HL-60 (cell line): ENCODE data around the gene MLLT1.
"Not testable (repeated sequence)": the region's sequence is repeated elsewhere in the genome, so short reads cannot be mapped to it uniquely, and the experiment has no call there.

Source experiments
- DNase-seq, 2 experiments: peaks; one replicate each; pipeline ENCODE4 v3.0.0-alpha.2; 2010 to 2020; ENCODE audit warnings: low read depth in 1 of 2, low spot score in 1 of 2
- H3K27ac ChIP-seq: fragments of 250-450 bp; sonication (Bioruptor Pico); replicated peaks from 2 replicates; pipeline ENCODE4 v1.5.1; 2020; ENCODE audit warnings: mild to moderate bottlenecking, moderate library complexity
- H3K27me3 ChIP-seq: fragments of 250-450 bp; sonication (Bioruptor Pico); 2 replicates; pipeline ENCODE4 v1.5.1; 2021; ENCODE audit warnings: mild to moderate bottlenecking, moderate library complexity; ENCODE audit not compliant: insufficient read depth, poor library complexity, severe bottlenecking
- H3K4me3 ChIP-seq: replicated peaks from 2 replicates; pipeline ENCODE4 v1.5.1; 2011; ENCODE audit warnings: mild to moderate bottlenecking, control low read depth, low read length; ENCODE audit not compliant: insufficient read depth
- CTCF ChIP-seq: IDR thresholded peaks from one replicate; pipeline ENCODE4 v1.5.1; 2011; ENCODE audit warnings: low read length, control low read depth, inconsistent platforms; ENCODE audit not compliant: insufficient read depth
- GABPA ChIP-seq: IDR thresholded peaks from 2 replicates; pipeline ENCODE4 v1.6.1; 2012; ENCODE audit warnings: low read depth
- POLR2AphosphoS5 ChIP-seq: IDR thresholded peaks from 2 replicates; pipeline ENCODE4 v1.6.1; 2012; ENCODE audit warnings: low read depth
- REST ChIP-seq: IDR thresholded peaks from 2 replicates; pipeline ENCODE4 v1.6.1; 2012; ENCODE audit warnings: low read depth; ENCODE audit not compliant: insufficient replicate concordance
- SPI1 ChIP-seq: IDR thresholded peaks from 2 replicates; pipeline ENCODE4 v1.6.1; 2012; ENCODE audit warnings: low read depth, mild to moderate bottlenecking, borderline replicate concordance

The MLLT1 gene

GRCh38 chr19:6324757-6325156 is 45.0 kb upstream of the MLLT1 start:
- no peak for DNase-seq
- Histone ChIP-seq H3K27ac (no peak overlapping the region), H3K27me3 (no peaks in the 10 kb centered on the region), H3K4me3 (no peak overlapping the region)
- TF ChIP-seq SPI1 (no peak), REST (no peak), CTCF (no peak), GABPA (no peak), POLR2AphosphoS5 (no peak)

GRCh38 chr19:6322284-6322683 is 42.5 kb upstream of the MLLT1 start:
- no peak overlapping the region for H3K4me3 ChIP-seq
- TF ChIP-seq POLR2AphosphoS5 (no peak), CTCF (no peak), REST (no peak), SPI1 (no peak), GABPA (no peak)
- no peak for DNase-seq
- H3K27me3 ChIP-seq, result no peaks in the 10 kb centered on the region
- H3K27ac ChIP-seq, result no peak overlapping the region

- TF ChIP-seq SPI1 (no peak), CTCF (no peak)
- Histone ChIP-seq H3K27ac (no peak overlapping the region), H3K4me3 (no peak overlapping the region), H3K27me3 (no peaks in the 10 kb centered on the region)
- no peak for DNase-seq
Observed at GRCh38 chr19:6319376-6319775, 39.6 kb upstream of the MLLT1 start.

- H3K27me3 ChIP-seq, result no peaks in the 10 kb centered on the region
- TF ChIP-seq GABPA (no peak), POLR2AphosphoS5 (no peak), CTCF (no peak), SPI1 (no peak), REST (no peak)
- H3K4me3 ChIP-seq, result no peak overlapping the region
- H3K27ac ChIP-seq, result no peak overlapping the region
- DNase-seq, result no peak
Observed at GRCh38 chr19:6318772-6319171, 39.0 kb upstream of the MLLT1 start.

GRCh38 chr19:6315646-6316045 is 35.9 kb upstream of the MLLT1 start:
- H3K4me3 ChIP-seq, DNase-seq, H3K27ac ChIP-seq, H3K27me3 ChIP-seq: not testable (repeated sequence)
